HepG2 (cell line): ENCODE measurements around the gene PRKCE. TPM values are rescaled to one million over a fixed set of nuclear protein-coding genes. Genes with fewer than 3 reads are reported as not detected.

Source experiments
- ATAC-seq: fragments of 200-7000 bp; cut with Tn5 transposase; 3 replicates; pipeline ENCODE4 v1.9.1; 2020; ENCODE audit warnings: mild to moderate bottlenecking, moderate library complexity
- BruUV-seq: library from RNA; stranded (reverse); fragments of 400-500 nt; replicated peaks from 2 replicates; lab custom pipeline; 2021; lab: Mats Ljungman, UMichigan
- CTCF ChIA-PET: fragments of 300-600 bp; formaldehyde crosslinking; extraction: SDS; loops from one replicate; lab custom pipeline; 2021; ENCODE audit warnings: low total read pairs, inconsistent platforms, low intra/inter-chr PET ratio; lab: Yijun Ruan, JAX
- POLR2A ChIA-PET: fragments of 350-600 bp; sonication (Branson Sonifier 250); formaldehyde crosslinking; loops from one replicate; lab custom pipeline; 2020; ENCODE audit warnings: antibody characterized with exemption, inconsistent platforms; lab: Yijun Ruan, JAX
- DNase-seq: peaks from one replicate; pipeline ENCODE4 v3.0.0-alpha.2; 2015; ENCODE audit warnings: low spot score
- FAIRE-seq: peaks from 3 replicates; lab custom pipeline; 2011; peaks lifted over from hg19 to GRCh38; lab: Jason Lieb, UNC
- H2AFZ ChIP-seq: one replicate; pipeline ENCODE4 v1.6.1; 2011; ENCODE audit warnings: low read length, inconsistent platforms
- H3K27ac ChIP-seq: fragments of 300-600 bp; 3 replicates; pipeline ENCODE4 v1.8.0; 2011; ENCODE audit warnings: mixed run types, mild to moderate bottlenecking, mixed read lengths, low read length, inconsistent platforms; ENCODE audit not compliant: insufficient read depth; ENCODE audit errors: extremely low read length
- H3K27me3 ChIP-seq, 2 experiments: fragments of 200-600 bp in 1 of 2; 2 replicates in 1 of 2; 3 replicates in 1 of 2; pipeline versions ENCODE4 v1.6.0 to v1.8.0; 2011; ENCODE audit warnings: low read length in 2 of 2, mild to moderate bottlenecking in 2 of 2, moderate library complexity in 2 of 2, inconsistent platforms in 1 of 2; ENCODE audit not compliant: insufficient read depth in 2 of 2, control insufficient read depth in 1 of 2
- H3K36me3 ChIP-seq, 2 experiments: fragments of 200-600 bp in 1 of 2; replicated peaks in 1 of 2; 2 replicates in 1 of 2; 3 replicates in 1 of 2; pipeline versions ENCODE4 v1.5.1 to v1.8.0; 2011; ENCODE audit warnings: low read length in 2 of 2, inconsistent platforms in 1 of 2; ENCODE audit not compliant: insufficient read depth in 2 of 2, control insufficient read depth in 1 of 2
- H3K4me1 ChIP-seq: 2 replicates; pipeline ENCODE4 v1.5.1; 2012; ENCODE audit warnings: low read length, inconsistent platforms; ENCODE audit not compliant: insufficient read depth
- H3K4me2 ChIP-seq: 2 replicates; pipeline ENCODE4 v1.6.0; 2011; ENCODE audit warnings: low read depth, low read length, inconsistent platforms
- H3K4me3 ChIP-seq, 3 experiments: fragments of 200-600 bp in 1 of 3; sonication (generic), shearing (Covaris generic) in 1 of 3; replicated peaks in 1 of 3; 2 replicates each; pipeline ENCODE4 v1.5.1; 2011 to 2016; ENCODE audit warnings: low read length in 3 of 3, inconsistent platforms in 2 of 3, low read depth in 2 of 3, mild to moderate bottlenecking in 2 of 3, control low read depth in 1 of 3, mixed read lengths in 1 of 3; ENCODE audit not compliant: insufficient read depth in 1 of 3
- H3K79me2 ChIP-seq: one replicate; pipeline ENCODE4 v1.6.1; 2011; ENCODE audit warnings: low read length, inconsistent platforms; ENCODE audit not compliant: insufficient read depth
- H3K9ac ChIP-seq: 2 replicates; pipeline ENCODE4 v1.6.0; 2011; ENCODE audit warnings: mild to moderate bottlenecking, low read depth, low read length, inconsistent platforms; ENCODE audit not compliant: insufficient read depth
- H3K9me3 ChIP-seq: 2 replicates; pipeline ENCODE4 v1.5.1; 2012; ENCODE audit warnings: mild to moderate bottlenecking, low read length
- H4K20me1 ChIP-seq: 2 replicates; pipeline ENCODE4 v1.6.0; 2011; ENCODE audit warnings: inconsistent platforms, mild to moderate bottlenecking, low read length, moderate library complexity; ENCODE audit not compliant: insufficient read depth
- AGO2 ChIP-seq: fragments of 200-400 bp; formaldehyde crosslinking; optimal IDR thresholded peaks from 2 replicates; pipeline ENCODE3; 2017; ENCODE audit warnings: mild to moderate bottlenecking, low read depth, low read length, moderate library complexity
- ARNT2 ChIP-seq: sonication (generic); formaldehyde crosslinking; IDR thresholded peaks from 2 replicates; pipeline ENCODE4 v1.8.0; 2022; ENCODE audit warnings: mild to moderate bottlenecking, low read depth, missing genetic modification reagents, moderate library complexity
- ARNTL ChIP-seq: sonication (generic); formaldehyde crosslinking; IDR thresholded peaks from 2 replicates; pipeline ENCODE4 v1.4.0; 2020; ENCODE audit warnings: mild to moderate bottlenecking, missing genetic modification reagents
- CREBL2 ChIP-seq: sonication (generic); formaldehyde crosslinking; IDR thresholded peaks from 2 replicates; pipeline ENCODE4 v1.8.1; 2023; ENCODE audit warnings: missing genetic modification reagents, mild to moderate bottlenecking, borderline replicate concordance
- EHMT2 ChIP-seq: fragments of 200-600 bp; sonication (generic); IDR thresholded peaks from 2 replicates; pipeline ENCODE4 v1.7.0; 2017; ENCODE audit warnings: antibody characterized with exemption, low read depth, low read length, borderline replicate concordance
- ELF1 ChIP-seq: sonication (generic); formaldehyde crosslinking; IDR thresholded peaks from 2 replicates; pipeline ENCODE4 v1.4.0; 2020; ENCODE audit warnings: missing genetic modification reagents
- MZF1 ChIP-seq: sonication (generic); formaldehyde crosslinking; IDR thresholded peaks from 2 replicates; pipeline ENCODE4 v1.8.1; 2023; ENCODE audit warnings: mild to moderate bottlenecking, missing genetic modification reagents, borderline replicate concordance
- NKX3-1 ChIP-seq: sonication (generic); formaldehyde crosslinking; IDR thresholded peaks from 2 replicates; pipeline ENCODE4 v1.5.0; 2020; ENCODE audit warnings: missing genetic modification reagents
- PAWR ChIP-seq: sonication (generic); formaldehyde crosslinking; IDR thresholded peaks from 2 replicates; pipeline ENCODE4 v1.4.0; 2020; ENCODE audit warnings: missing genetic modification reagents, mild to moderate bottlenecking, borderline replicate concordance
- PHF20 ChIP-seq: sonication (generic); formaldehyde crosslinking; IDR thresholded peaks from 2 replicates; pipeline ENCODE4 v1.5.0; 2020; ENCODE audit warnings: mild to moderate bottlenecking, missing genetic modification reagents
- PHF8 ChIP-seq: sonication (generic); formaldehyde crosslinking; IDR thresholded peaks from 2 replicates; pipeline ENCODE4 v1.5.0; 2020; ENCODE audit warnings: missing genetic modification reagents
- PPARG ChIP-seq: conservative IDR thresholded peaks from 2 replicates; pipeline ENCODE4 v1.6.1; 2016; ENCODE audit warnings: missing biosample characterization, missing genetic modification reagents
- RBM39 ChIP-seq: fragments of 200-400 bp; formaldehyde crosslinking; IDR thresholded peaks from one replicate; pipeline ENCODE4 v1.6.1; 2018; ENCODE audit warnings: antibody characterized with exemption, mild to moderate bottlenecking, low read depth, low read length; ENCODE audit not compliant: poor library complexity, severe bottlenecking
- SCMH1 ChIP-seq: sonication (generic); formaldehyde crosslinking; IDR thresholded peaks from 2 replicates; pipeline ENCODE4 v1.9.0; 2021; ENCODE audit warnings: missing genetic modification reagents, mild to moderate bottlenecking, borderline replicate concordance
- SKI ChIP-seq: fragments of 450-650 bp; IDR thresholded peaks from one replicate; pipeline ENCODE4 v1.6.1; 2018; ENCODE audit warnings: mild to moderate bottlenecking; ENCODE audit not compliant: partially characterized antibody
- YEATS2 ChIP-seq: sonication (generic); formaldehyde crosslinking; IDR thresholded peaks from 2 replicates; pipeline ENCODE4 v1.4.0; 2020; ENCODE audit warnings: missing genetic modification reagents, borderline replicate concordance
- ZFAT ChIP-seq: sonication (generic); formaldehyde crosslinking; conservative IDR thresholded peaks from 2 replicates; pipeline ENCODE4 v1.8.1; 2023; ENCODE audit warnings: missing genetic modification reagents, inconsistent platforms
- ZNF33B ChIP-seq: sonication (generic); formaldehyde crosslinking; IDR thresholded peaks from 2 replicates; pipeline ENCODE4 v1.5.1; 2020; ENCODE audit warnings: mild to moderate bottlenecking, missing genetic modification reagents
- ZNF782 ChIP-seq: sonication (generic); formaldehyde crosslinking; IDR thresholded peaks from 2 replicates; pipeline ENCODE4 v1.4.0; 2020; ENCODE audit warnings: missing genetic modification reagents, mild to moderate bottlenecking, borderline replicate concordance
- ZNF850 ChIP-seq: sonication (generic); formaldehyde crosslinking; conservative IDR thresholded peaks from 2 replicates; pipeline ENCODE4 v1.9.0; 2021; ENCODE audit warnings: mild to moderate bottlenecking, missing genetic modification reagents
- WGBS: methylation state at CpG from one replicate; pipeline ENCODE4 v1.1.6; 2017; ENCODE audit warnings: low lambda C conversion rate; 5-methylcytosine and 5-hydroxymethylcytosine counted together
- in situ Hi-C: cut with HindIII; loops from 2 replicates; pipeline ENCODE4 v1.10.0; 2017; ENCODE audit warnings: low pct_unique_long_range_greater_than_20kb; ENCODE audit not compliant: extremely low pct_ligation_motif_present
- intact Hi-C: fragments of 100-400 bp; cut with micrococcal nuclease; formaldehyde crosslinking; loops from one replicate; pipeline ENCODE4 v1.10.0; 2022; ENCODE audit not compliant: unreplicated experiment
- polyA plus RNA-seq, 8 experiments: library from polyadenylated mRNA; depleted of rRNA in 3 of 8; stranded (reverse) in 7 of 8; unstranded in 1 of 8; fragments of >200 nt; fragmentation: Illumina TruSeq in 4 of 8; extraction: Trizol in 4 of 8; gene quantifications; 2 replicates each; pipeline versions ENCODE4 v1.2.1 to v1.2.3, GENCODE V29; 2011 to 2016; ENCODE audit warnings: low read depth in 4 of 8, missing spikeins in 1 of 8, mixed read lengths in 1 of 8; ENCODE audit not compliant: insufficient read depth in 1 of 8
- total RNA-seq, 5 experiments: library from RNA; depleted of rRNA; stranded (reverse); fragments of >200 nt; fragmentation: Illumina TruSeq; extraction: Trizol; gene quantifications; 2 replicates each; pipeline ENCODE4 v1.2.3, GENCODE V29; 2016; ENCODE audit warnings: low read depth in 1 of 5
- TF ChIP-seq, protein P1 (sequence below): sonication (generic); formaldehyde crosslinking; IDR thresholded peaks from 2 replicates; pipeline ENCODE4 v1.4.0; 2020; ENCODE audit warnings: missing genetic modification reagents

The PRKCE gene
- total and polyA plus RNA-seq, 2 of the 13 experiments (the other 11 are each of a cell fraction or from before 2014, with no cell fraction given): 1.0 to 3.9 TPM

- no peak for TF ChIP-seq CREBL2 (CRISPR knock-in tag)
- no peak for TF ChIP-seq PHF8 (CRISPR knock-in tag)
- TF ChIP-seq EHMT2: no peak
- TF ChIP-seq NKX3-1 (CRISPR knock-in tag): no peak
- no peak for TF ChIP-seq PPARG
- no peak for TF ChIP-seq ZNF782 (CRISPR knock-in tag)
Observed at GRCh38 chr2:45759310-45759851, 107.9 kb downstream of the PRKCE start (continued).

DNA sequence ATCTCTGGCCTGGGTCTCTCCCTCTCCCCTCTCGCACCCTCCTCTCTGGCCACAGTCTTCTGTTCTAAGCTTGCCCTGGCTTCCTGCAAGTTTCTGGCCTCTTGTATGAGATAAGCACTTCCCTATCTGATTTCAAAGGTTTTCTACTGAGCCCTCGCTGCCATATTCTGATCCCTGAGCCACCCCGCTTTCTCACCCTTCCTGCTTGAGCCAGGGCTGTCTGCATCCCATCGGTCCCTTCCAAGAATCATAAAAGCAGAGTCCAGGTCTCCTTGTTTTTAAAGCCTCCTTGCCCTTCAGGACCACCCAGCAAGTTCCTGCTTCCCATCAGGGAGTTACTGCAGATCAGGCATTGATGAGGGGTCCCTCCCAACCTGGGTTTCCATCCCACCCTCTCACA is 110.2 kb downstream of the PRKCE start:
- no peaks in the 10 kb centered on the region for H3K79me2 ChIP-seq
- intact Hi-C loops: no loop called here
- BruUV-seq: no TSS peak

More for the DNA sequence above, 110.2 kb downstream of the PRKCE start:
- Histone ChIP-seq H3K4me1 (no peaks in the 10 kb centered on the region), H2AFZ (no peak overlapping the region), H3K4me2 (no peak overlapping the region), H3K9me3 (no peaks in the 10 kb centered on the region), H3K27ac (no peak overlapping the region), H3K36me3 (no peaks in the 10 kb centered on the region), H3K9ac (no peak overlapping the region), H3K4me3 (no peak overlapping the region), H3K27me3 (no peaks in the 10 kb centered on the region), H4K20me1 (no peaks in the 10 kb centered on the region)
- TF ChIP-seq AGO2: no peak
- TF ChIP-seq, protein P1, sequence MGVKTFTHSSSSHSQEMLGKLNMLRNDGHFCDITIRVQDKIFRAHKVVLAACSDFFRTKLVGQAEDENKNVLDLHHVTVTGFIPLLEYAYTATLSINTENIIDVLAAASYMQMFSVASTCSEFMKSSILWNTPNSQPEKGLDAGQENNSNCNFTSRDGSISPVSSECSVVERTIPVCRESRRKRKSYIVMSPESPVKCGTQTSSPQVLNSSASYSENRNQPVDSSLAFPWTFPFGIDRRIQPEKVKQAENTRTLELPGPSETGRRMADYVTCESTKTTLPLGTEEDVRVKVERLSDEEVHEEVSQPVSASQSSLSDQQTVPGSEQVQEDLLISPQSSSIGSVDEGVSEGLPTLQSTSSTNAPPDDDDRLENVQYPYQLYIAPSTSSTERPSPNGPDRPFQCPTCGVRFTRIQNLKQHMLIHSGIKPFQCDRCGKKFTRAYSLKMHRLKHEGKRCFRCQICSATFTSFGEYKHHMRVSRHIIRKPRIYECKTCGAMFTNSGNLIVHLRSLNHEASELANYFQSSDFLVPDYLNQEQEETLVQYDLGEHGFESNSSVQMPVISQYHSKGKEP (CRISPR knock-in tag): no peak
- no peak for TF ChIP-seq ARNTL
- TF ChIP-seq ARNT2: no peak
- no peak for TF ChIP-seq SKI
- no peak for TF ChIP-seq ZNF33B (CRISPR knock-in tag)
- TF ChIP-seq ELF1 (CRISPR knock-in tag): no peak
- TF ChIP-seq SCMH1: no peak
- no peak for TF ChIP-seq ZNF850
- no peak for TF ChIP-seq ZFAT (CRISPR knock-in tag)
- no peak for TF ChIP-seq PHF20 (CRISPR knock-in tag)
- TF ChIP-seq MZF1 (CRISPR knock-in tag): no peak
- no peak for TF ChIP-seq RBM39
- no peak for TF ChIP-seq PAWR (CRISPR knock-in tag)
- no peak for TF ChIP-seq YEATS2 (CRISPR knock-in tag)
- 76% methylated on average over 4 of the region's 4 CpGs for WGBS
- FAIRE-seq: no peak
- no peak for DNase-seq
- in situ Hi-C loops: no loop called here
- ChIA-PET POLR2A (no interaction called here), CTCF (no interaction called here)
- ATAC-seq: no peak
